GM19455 (cell line): ENCODE results near the gene KRT17.
"Not testable (repeated sequence)": the region's sequence is repeated elsewhere in the genome, so short reads cannot be mapped to it uniquely, and the experiment has no call there.

Experiments
- ATAC-seq: cut with Tn5 transposase; IDR thresholded peaks from one replicate; pipeline ENCODE4 v1.9.1; 2021; ENCODE audit not compliant: unreplicated experiment

The KRT17 gene

GRCh38 chr17:41654678-41655607 is 30.6 kb upstream of the KRT17 start:
- ATAC-seq, result no peak

DNA sequence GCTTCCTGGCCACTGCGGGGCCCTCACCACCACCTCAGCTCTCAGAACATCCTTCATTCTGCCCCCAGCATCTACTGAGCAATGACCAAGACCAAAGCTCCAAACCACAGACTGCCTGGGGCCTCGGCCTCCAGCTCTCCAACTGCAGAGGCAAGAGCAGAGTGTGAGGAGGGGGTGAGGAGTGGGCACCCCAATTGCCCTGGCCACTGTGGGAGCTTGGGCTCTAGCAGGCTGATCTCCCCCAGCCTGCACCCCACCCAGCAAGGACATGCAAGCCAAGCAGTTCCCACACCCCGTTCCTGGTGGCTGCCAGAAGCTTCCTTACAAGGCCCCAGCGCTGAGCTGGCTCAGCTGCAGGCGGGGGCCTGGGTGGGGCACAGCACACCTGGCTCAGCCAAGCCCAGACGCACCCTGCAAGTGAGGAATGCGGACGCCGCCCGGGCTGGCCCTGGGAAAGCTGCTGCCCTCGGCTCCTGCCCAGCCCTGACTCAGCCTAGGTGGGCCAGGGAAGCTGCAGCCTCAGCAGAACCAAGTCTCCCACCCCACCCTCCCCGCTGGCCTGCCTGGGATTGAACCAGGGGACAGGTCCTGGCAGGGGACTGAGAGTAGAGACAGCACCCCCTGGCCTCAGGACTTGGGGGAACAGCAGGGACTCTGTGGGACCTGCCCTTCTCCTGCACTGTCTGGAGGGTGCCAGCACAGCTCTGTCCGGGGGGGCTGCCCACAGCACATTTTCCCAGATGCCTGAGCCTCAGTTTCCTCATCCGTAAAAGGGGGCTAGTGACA is 29.7 kb upstream of the KRT17 start:
- ATAC-seq, result no peak

- no peak for ATAC-seq
Measured at GRCh38 chr17:41653421-41653820, 29.0 kb upstream of the KRT17 start.

GRCh38 chr17:41652461-41652970 is 28.1 kb upstream of the KRT17 start:
- no peak for ATAC-seq

DNA sequence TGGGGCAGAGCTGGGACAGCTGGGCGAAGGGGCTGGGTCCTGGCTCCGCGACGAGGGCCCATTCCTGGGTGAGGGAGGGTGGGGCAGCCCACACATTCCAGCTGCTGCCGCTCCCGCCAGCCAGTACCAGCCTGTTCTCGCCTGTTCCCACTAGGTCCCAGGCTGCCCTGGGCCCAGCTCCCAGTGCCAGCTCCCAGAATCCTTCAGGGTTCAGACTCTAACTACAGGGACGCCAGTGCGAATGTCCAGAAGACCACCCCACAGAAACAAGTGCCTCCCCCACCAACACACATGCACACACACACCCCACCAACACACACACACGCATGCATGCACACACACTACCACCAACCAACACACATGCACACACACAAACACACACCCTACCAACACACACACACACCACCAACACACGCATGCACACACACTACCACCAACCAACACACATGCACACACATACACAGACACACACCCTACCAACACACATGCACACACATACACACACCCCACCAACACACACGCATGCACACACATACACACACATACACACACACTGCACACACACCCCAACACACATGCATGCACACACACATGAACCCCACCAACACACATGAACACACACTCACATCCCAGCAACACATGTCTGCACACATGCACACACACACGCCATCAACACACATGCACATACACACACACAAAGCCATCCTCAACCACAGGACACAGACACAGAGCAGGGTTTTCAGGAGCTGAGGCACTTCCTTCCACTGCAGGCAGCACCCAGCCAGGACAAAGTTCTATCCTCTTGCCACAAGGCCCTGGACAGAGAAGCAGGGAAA is 27.5 kb upstream of the KRT17 start:
- ATAC-seq, result no peak

GRCh38 chr17:41650794-41651624 is 26.6 kb upstream of the KRT17 start:
- ATAC-seq, result no peak

DNA sequence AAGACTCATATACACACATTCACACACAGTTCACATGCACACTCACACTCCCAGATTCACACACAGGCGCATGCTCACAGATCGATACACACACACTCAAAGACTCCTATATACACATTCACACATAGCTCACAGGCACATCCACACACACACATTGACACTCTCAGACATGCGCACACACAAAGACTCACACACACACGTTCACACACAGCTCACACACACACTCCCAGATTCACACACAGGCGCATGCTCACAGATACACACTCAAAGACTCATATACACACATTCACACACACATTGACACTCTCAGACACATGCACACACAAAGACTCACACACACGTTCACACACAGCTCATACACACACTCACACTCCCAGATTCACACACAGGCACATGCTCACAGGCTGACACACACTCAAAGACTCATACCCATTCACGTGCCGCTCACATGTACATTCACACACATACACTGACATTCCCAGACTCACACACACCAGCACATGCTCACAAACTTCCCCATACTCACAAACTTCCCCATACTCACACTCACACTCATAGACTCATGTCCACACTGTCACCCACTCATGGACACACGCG is 25.6 kb upstream of the KRT17 start:
- ATAC-seq, result no peak

GRCh38 chr17:41648411-41649195 is 24.2 kb upstream of the KRT17 start:
- ATAC-seq, result no peak

DNA sequence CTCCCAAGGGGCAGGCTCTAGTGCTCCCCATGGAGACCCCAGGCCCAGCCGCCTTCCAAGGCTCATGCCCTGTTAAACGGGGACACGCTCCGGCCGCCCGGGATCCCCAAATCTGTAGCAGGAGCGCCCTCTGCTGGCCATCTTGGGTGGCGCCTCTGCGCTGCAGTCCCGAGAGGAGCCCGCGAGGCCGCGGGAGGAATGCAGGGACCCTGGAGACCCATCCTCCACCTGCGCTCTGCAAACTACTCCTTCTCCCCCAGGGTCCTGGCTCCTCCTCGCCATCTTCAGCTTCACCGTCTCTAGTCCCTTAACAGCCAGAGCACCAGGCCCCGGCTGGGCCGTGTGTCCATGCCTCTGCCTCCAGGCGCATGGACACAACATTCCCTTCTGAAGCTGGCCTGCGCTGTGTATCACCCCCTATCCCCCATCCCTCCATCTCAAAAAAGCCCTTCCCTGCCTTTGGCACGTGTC is 23.6 kb upstream of the KRT17 start:
- no peak for ATAC-seq

DNA sequence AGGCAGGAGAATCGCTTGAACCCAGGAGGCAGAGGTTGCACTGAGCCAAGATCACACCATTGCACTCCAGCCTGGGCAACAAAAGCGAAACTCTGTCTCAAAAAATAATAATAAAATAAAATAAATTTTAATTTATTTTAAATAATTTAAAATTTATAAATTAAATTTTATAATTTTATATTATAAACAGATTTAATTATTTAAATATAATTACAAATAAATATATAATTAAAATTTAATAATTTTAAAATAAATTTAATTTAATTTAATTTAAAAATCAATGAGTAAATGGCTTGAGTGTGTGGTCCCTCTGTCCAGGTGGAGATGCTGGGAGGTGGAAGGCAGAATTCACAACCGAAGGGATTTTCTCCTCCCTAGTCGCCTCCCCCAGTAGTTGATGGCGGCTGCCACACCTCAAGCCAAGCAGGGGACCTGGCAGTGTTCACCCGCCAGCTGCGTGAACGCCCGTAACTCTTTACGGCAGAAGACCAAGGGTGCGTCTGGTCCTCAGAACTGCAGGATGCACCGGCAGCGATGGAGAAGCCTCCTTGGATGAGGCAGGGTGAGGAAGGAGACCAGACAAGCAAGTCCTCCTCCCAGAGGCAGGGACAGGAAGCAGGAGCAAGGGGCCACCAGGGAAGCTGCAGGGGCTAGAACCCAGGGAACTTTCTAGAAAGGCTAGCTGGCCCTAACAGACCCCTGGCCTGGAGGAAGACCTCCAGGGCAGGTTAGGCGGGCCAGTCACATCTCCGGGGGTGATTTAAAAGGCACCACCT is 22.9 kb upstream of the KRT17 start:
- no peak for ATAC-seq

DNA sequence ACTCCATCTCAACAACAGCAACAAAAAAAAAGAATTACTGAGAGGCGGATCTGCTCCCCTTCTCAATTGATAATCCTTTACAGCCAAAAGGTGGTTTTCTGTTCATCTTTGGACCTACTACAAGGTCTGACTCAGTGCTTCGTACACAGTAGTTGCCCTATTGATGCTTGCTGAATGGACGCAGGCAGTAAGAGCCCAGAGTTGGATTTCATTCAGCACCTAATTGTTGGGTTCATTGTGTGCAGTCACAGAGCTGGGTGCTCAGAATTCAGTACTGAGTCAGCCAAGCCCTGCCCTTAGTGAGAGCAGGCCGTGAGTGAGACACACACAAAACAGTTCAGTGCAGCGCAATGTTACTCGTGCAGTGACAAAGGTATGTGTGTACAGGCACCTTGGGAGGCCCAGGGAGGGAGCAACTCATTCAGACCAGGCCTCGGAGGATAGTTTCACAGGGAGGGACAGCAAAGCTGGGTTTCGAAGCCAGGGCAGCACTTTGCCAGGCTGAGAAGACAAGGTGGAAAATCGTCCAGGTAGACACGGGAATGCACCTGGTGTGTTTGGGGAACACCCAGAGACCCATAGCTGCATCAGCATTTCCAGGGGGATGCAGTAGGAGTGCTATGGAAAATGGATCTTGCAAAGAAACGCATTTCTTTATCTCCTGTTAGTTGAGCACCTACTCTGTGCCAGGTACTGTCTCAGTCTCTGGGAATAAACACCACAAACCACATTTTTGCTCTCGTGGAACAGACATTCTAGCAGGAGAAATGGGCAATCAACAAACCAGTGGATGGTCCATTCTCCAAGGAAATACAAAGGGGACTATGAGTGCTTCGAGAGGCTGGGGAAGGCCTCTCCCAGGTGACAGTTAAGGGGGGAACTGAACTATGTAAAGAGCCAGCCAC is 18.1 kb upstream of the KRT17 start:
- ATAC-seq, result no peak

GRCh38 chr17:41640596-41640995 is 16.2 kb upstream of the KRT17 start:
- not testable (repeated sequence) for ATAC-seq

DNA sequence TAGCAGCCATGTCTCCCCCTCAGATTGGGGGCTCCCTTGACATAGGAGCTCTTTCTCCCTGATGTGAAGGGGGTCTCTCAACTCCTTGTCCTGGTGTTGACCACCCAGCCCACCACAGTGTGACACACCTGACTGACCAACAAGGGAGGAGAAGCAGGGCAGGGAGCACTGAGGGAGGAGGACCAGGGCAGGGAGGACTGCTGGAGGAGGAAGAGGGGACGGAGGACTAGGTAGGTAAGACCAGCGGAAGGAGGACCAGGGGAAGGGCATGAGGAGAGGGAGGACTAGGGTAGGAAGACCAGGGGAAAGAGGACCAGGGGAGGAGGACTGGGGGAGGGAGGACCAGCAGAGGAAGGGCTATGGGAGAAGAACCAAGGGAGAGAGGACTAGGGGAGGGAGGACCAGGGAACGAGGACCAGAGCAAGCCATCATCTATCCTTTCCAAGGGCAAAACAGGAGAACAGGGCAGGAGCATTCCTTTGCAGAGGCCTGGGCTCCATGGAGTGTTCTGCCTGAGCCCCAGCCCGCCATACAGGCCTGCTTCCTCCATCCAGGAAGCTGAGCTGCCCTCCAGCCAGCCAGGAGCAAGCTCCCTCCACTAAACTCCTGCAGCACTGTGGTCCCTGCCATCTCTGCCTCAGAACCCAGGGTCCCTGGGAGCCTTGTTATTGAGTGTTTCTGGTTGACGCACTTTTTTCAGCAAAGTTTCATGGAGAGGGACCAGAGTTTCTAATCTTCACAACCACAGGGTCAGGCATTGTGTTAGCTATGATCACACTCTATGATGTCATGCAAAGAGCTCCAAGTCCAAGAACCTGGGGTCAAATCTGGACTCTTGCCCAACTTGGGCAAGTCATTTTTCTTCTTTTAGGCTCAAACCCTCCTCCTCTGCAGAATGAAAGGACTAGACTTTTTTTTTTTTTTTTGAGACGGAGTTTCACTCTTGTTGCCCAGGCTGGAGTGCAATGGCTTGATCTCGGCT is 15.4 kb upstream of the KRT17 start:
- ATAC-seq, result no peak

GRCh38 chr17:41638941-41639340 is 14.6 kb upstream of the KRT17 start:
- ATAC-seq, result no peak

DNA sequence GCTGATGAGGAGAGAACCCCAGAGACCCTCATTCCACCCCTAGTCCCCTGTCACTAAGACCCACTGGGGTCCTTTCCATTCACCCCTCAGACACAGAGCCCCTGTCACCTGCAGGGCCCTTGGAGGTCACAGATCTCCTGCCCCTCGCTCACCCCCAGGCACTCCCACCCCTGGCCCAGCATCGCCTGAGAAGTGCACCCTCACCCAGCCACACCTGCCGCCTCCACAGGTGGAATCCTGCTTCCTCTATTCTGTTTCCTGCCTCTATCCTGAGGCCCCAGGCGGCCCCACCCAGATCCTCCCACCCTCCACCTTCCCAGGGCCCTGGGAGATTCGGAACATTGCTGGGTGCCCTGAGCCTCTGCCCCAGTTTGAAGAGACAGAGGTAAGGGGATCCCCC is 13.8 kb upstream of the KRT17 start:
- no peak for ATAC-seq

DNA sequence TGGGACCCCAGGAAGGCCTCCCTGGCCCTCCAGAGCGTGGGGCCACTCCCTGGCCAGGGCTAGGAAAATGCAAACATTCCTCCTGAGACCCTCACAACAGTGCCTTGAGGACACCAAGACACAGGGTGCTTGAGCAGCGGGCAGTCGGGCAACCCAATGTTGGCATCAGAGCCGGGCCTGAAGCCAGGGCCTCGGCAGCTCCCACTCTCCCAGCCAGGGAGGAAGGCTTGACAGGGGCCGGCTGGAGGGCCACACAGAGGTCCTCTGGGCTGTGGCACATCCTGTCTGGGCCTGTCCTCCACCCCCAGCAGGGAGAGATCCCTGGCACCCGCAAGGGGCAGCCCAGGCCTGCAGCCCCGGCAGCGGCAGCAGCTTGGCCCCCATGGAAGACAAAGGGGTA is 12.3 kb upstream of the KRT17 start:
- ATAC-seq, result no peak
